Stimulated activated naive CD4-positive, alpha-beta T cell treated with Interleukin-2 at 50 U/mL for 16 hours (primary cell): ENCODE data around the gene MAP1LC3B.
"Not testable (repeated sequence)": the region's sequence is repeated elsewhere in the genome, so short reads cannot be mapped to it uniquely, and the experiment has no call there.

Experiments
- DNase-seq: peaks from one replicate; lab custom pipeline; 2025; lab: John Stamatoyannopoulos, UW

MAP1LC3B gene

GRCh38 chr16:87380881-87381280, 11.3 kb upstream of the MAP1LC3B start:
- no peak for DNase-seq

DNA sequence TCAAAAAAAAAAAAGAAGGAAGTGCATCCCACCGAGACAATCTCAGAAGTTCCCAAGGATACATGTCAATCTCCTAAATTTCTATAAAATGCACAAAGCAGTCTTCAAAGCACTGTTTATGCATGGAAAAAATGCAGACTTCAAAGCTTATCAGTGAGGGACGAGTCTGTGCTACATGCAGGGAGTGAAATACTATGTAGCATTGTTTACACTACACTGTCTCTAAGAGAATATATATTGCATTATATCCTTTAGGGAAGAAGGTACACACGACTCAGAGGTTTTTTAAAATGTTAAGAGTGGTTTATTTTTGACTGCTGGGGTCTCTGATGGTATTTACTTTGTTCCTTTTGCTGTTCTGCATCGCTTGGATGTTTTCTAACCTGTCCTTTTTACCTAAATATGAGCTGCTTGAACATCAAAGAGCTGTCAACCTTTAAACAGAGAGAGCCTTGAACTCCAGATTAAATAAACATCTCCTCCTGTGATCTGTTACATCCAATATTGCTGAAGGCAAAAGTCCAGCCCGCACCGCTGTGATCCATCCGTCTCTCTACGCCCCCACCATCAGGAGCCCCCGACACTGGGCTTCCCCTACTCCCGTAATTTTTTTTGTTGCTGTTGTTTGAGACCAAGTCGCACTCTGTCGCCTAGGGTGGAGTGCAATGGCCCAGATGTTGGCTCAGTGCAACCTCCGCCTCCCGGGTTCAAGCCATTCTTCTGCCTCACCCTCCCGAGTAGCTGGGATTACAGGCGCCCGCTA, 9.9 kb upstream of the MAP1LC3B start:
- DNase-seq: no peak

- peak; percentile 86 for DNase-seq
Measured at GRCh38 chr16:87383505-87384161, 8.5 kb upstream of the MAP1LC3B start, which contains the start of gene FBXO31. Gene FBXO31 (minus strand): TSS chr16:87383776. CDS start chr16:87383744, 32 bp downstream.

DNA sequence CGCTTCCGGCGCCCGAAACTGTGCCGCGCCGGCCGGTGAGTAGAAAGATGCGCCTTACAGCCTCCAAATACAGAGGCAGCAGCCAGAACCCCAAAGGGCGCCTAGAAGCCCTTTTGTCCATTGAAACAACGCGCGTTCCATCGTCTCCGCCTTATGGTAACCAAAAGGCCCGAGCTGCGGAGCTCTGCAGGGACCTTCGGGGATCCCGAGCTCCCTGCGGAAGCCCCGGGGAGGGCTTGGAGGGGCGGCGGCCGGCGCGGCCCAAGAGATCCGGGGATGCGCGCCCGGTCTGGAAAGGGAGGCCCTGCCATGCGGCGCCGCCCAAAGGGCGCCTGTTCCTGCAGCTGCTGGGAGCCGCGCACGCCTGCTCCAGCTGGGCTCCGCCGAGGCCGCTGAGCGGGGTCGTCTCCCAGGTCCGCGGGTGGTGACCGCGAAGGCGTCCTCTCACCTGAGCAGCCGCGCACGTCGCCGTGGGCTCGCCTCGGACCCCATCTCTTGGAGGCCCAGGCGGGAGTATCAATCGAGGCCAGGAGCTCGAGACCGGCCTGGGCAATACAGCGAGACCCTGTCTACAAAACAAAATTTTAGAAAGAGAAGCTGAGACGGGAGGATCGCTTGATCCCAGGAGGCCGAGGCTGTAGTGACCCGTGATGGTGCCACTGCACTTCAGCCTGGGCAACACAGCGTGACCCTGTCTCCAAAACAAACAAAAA, 7.8 kb upstream of the MAP1LC3B start:
- DNase-seq: no peak

DNA sequence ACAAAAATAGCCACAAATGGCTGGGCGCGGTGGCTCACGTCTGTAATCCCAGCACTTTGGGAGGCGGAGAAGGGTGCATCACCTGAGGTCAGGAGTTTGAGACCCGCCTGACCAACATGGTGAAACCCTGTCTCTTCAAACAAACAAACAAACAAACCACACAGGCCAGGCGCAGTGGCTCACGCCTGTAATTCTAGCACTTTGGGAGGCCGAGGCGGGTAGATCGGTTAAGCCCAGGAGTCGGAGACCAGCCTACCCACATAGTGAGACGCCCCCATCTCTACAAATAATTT, 7.3 kb upstream of the MAP1LC3B start:
- DNase-seq: not testable (repeated sequence)

DNA sequence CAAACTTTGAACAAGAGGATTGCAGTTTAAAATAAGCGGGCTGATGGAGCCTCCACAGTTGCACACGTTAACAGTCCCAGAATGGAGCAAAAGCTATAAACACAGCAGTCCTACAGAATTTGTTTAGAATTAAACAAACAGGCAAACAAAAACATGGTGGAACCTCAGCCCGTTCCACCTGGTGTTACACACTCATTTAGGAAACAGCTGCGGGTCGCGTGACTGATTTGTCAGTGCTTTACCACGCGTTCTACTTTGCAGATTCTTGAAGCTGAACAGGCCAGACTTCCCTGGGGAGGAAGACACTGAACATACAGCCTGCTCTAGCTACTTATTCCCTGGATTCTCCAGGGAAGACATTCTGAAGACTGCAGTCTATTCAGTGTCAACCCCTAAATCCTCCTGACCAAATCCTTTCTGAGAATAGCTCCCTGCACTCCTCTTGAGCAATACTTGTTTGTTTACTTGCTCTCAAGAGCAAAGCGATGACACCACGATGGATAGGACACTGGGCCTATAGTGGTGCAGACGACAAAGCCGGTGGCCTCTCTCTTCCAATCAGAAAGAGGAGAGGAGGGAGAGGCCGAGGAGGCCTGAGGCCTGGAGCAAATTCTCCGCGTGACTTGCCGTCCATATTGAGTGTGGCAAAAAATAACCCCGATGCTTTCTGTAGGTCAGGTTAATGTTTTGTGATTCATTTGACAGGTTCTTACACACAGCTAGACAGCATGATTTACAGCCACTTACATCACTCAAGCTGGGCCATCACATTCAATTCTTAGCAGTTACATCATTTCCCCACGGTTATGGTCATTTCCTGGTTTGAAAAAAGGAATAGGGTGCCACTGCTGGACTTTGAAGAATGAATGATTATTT, 4.0 kb upstream of the MAP1LC3B start:
- peak; percentile 88 for DNase-seq

- DNase-seq: no peak
Measured at GRCh38 chr16:87388818-87389134, 3.4 kb upstream of the MAP1LC3B start.

- DNase-seq: no peak
Measured at GRCh38 chr16:87389245-87389644, 2.9 kb upstream of the MAP1LC3B start.

- DNase-seq: not testable (repeated sequence)
Measured at GRCh38 chr16:87389914-87390313, 2.2 kb upstream of the MAP1LC3B start.

DNA sequence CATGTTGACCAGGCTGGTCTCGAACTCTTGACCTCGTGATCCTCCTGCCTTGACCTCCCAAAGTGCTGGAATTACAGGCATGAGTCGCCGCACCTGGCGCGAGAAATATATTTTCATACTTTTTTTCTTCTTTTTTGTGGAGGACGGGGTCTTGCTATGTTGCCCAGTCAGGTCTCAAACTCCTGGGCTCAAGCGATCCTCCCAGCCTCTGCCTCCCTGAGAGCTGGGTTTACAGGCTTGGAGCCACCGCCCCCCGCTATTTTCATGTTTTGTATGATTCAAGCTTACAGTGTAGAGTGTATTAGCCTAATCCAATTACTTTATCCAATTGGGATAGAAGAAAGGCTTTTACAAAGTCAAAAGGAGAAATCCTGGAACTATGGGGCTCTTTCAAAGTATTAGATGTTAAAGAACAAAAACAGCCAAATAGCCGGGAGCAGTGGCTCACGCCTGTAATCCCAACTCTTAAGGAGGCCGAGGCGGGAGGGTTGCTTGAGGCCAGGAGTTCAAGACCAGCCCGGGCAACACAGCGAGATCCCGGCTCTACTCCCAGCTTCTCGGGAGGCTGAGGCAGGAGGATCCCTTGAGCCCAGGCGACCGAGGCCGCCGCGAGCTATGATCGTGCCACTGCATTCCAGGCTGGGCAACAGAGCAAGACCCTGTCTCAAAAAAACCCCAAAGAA, 1.4 kb upstream of the MAP1LC3B start:
- DNase-seq: no peak

GRCh38 chr16:87391324-87391949, 699 bp upstream of the MAP1LC3B start:
- DNase-seq: no peak

DNA sequence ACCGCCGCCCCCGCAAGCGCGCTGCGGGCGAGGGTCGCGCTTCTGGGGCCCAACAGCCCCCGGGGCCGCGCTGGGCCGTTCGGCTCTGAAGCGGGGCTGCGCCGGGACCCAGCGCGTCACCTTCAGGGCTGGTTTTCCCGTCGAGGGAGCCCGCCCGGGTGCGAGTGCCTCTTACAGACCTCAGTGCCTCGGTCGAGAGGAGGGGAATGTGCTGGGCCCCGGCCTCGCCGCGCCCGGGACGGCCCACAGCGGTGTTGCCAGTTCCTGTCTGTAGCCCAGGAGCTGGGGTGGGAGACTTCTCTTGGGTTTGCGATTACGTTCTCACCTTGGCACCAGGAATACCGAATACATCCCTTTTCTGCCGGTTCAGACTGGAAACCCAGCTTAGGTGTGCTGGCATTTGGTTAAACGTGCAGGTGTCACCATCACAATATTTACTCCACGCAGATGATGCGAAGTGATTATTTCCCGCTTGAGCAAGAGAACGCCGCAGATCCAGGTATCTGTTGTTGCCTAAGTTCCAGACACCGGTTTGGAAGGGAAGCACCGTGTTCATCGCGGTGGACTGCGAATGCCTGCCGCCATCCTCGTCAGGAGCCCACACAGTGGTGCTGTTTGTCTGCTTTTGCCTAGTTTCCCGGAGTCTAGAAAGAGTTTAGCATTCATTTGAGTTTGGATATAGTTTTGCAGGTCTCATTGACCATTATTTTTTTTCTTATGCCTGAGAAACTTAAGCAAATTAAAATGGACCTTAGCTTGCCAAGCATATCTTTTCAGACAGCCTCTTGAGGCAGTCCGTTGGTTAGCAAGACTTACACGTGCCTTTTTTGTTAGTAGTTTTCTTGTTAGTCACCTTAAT, 914 bp downstream of the MAP1LC3B start:
- no peak for DNase-seq

DNA sequence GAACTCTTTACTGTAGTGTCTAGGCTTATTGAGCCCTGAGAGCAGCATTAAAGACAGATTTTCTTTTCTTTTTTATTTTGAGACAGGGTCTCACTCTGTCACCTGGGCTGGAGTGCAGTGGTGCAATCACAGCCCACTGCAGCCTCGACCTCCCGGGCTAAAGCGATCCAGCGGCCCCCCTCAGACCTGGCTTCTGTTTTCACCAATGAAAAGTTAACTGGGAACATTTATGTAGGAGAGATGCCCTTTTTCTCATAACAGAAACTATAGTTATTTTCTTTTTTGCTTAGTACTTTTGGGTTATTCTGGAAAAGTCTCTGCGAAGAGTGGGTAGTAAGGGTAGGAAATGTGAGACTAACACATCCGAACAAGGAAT, 1.5 kb downstream of the MAP1LC3B start:
- no peak for DNase-seq

DNA sequence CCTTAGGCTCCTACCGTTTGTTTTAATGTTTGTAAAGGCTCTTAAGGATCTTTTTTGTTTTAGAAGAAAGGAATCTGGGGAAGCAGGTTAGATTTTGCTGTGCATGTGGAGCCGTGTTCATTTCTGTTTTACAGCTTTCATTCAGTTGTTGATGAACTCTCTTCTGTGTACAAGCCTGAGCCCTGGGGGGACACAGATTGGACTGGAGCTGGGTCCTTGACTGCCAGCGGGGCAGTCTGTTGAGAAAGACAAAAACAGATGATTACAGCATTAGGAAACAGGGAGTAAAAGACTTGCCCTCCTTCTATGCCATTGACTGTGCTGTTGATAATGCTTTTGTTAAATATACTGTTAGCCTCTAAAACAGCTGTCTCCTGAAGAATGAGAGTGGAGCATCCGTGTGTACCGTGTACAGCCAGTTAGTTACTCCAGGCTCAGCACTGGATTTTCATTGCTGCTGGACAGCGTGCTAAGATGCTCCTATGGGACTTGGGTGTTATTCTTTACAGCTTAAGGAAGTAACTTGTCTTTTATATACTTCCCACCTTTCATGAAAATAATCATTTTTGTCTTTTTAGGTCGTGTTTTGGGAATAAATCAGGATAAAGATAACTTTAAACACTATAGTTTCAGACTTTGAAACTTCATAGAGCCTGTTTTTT, 3.2 kb downstream of the MAP1LC3B start:
- no peak for DNase-seq

DNA sequence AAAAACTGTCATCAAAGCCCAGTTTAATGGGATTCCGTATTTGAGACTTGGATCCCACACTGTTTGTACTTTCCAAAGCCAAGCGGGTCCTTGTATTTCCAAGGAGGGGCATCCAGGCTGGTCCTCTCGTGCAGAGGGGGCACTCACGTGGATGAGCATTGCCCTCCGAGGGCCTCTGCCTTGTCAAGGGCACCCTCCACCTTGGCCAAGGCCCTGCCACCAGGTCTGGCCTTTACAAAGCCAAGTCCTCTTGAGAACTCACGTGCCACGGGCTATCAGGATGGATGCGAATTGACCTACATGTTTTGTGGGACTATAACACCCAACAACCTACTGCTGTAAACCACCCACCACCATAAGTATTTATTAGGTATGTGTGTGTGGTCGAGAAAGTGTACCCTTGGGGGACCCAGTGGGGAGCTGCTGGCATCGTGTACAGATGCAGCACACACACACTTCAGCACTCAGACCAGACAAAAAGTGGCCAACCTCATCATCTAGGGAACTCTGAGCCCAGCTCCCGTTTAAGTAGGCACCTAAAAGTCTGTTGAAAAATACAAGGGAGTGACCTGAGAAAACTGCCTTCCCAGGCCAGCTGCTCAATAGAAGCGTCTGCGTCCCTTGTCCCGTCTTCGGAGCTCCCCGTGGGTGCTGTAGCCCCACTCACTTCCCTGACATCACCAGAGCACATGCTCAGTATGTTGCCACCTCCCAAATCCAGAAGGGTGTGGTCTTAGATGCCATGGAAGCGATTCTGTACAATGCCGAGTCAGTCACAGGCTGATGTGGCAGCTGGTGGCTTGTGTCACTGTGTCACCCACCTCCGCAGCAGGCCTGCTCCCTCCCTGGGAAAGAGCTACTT, 12.9 kb downstream of the MAP1LC3B start:
- DNase-seq: no peak

DNA sequence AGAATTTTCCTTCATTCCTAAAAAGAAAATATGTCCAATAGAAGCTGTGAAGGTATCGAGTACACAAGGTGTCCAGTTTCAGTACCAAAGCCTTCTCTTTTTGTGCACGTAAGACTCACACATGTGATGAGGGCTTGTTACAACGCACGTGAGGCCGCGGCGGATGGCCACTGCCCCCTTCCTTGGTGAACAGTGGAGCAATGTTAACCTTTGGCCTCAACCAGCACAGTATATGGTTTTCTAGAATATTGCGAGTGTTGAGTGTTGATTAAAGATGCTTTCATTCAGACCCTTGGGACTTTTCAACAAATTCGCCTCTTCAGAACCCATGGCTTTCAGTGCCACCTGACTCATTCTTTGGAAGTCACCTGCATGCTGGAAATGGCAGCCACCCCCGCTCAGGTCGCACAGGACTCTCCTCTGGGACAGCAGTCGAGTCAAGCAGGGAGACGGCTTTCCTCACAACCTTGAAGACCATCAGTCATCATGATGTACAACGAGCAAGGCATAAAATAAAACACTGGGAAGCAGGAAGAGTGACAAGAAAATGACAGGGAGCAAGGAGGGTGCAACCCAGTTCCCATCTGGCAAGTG, 14.5 kb downstream of the MAP1LC3B start:
- DNase-seq: no peak

- no peak for DNase-seq
Measured at GRCh38 chr16:87407511-87408112, 15.5 kb downstream of the MAP1LC3B start.

GRCh38 chr16:87409153-87409552, 17.0 kb downstream of the MAP1LC3B start:
- DNase-seq: no peak
